ENCODE results near the gene RNF113B. TPM values are rescaled to one million over a fixed set of nuclear protein-coding genes. Genes with fewer than 3 reads are reported as not detected.

RNF113B gene
- total and polyA plus RNA-seq, 2 of the 13 experiments (the other 11 are each of a cell fraction or from before 2014, with no cell fraction given): not detected

DNA sequence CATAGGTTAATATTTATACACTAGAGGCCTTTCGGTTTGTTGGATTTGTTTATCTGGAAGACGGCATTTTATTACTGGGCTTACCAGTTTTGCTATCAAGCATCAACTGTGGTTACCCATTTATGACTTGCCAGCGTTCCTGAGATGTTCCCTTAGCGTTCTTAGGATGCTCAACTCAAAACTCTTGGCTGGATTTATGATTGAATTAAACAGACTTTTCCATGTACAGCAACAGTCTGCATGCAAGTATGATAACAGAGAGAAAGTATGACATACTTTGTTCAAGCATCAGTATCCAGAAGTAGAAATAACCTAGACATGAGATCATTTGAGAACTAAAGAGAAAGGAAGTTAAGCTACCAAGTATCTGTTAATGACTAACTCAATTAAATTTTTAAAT is 29.9 kb upstream of the RNF113B start (continued):
- TF ChIP-seq, protein P1, sequence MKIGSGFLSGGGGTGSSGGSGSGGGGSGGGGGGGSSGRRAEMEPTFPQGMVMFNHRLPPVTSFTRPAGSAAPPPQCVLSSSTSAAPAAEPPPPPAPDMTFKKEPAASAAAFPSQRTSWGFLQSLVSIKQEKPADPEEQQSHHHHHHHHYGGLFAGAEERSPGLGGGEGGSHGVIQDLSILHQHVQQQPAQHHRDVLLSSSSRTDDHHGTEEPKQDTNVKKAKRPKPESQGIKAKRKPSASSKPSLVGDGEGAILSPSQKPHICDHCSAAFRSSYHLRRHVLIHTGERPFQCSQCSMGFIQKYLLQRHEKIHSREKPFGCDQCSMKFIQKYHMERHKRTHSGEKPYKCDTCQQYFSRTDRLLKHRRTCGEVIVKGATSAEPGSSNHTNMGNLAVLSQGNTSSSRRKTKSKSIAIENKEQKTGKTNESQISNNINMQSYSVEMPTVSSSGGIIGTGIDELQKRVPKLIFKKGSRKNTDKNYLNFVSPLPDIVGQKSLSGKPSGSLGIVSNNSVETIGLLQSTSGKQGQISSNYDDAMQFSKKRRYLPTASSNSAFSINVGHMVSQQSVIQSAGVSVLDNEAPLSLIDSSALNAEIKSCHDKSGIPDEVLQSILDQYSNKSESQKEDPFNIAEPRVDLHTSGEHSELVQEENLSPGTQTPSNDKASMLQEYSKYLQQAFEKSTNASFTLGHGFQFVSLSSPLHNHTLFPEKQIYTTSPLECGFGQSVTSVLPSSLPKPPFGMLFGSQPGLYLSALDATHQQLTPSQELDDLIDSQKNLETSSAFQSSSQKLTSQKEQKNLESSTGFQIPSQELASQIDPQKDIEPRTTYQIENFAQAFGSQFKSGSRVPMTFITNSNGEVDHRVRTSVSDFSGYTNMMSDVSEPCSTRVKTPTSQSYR (CRISPR knock-in tag; IDR thresholded peaks at IDR 0.05; ENCODE audit: borderline replicate concordance): no peak
- no peak for TF ChIP-seq HDAC2 (CRISPR knock-in tag; IDR thresholded peaks at IDR 0.05)

DNA sequence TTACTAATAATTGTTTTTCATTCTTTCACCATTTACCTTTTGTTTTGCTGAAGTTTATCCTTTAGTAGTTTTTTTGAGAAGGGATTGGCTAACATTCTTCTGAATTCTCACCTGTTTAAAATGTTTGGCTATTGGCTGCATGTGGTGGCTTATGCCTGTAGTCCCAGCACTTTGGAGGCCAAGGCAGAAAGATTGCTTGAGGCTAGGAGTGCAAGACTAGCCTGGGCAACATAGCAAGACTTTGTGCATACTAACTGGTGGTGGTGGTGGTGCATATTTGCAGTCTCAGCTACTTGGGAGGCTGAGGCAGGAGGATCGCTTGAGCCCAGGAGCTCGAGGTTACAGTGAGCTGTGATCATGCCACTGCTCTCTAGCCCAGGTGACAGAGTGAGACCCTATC is 27.5 kb upstream of the RNF113B start:
- CTCF ChIA-PET (ENCODE audit: low intra/inter-chr PET ratio, low total read pairs): no interaction called here
- TF ChIP-seq, protein P2, sequence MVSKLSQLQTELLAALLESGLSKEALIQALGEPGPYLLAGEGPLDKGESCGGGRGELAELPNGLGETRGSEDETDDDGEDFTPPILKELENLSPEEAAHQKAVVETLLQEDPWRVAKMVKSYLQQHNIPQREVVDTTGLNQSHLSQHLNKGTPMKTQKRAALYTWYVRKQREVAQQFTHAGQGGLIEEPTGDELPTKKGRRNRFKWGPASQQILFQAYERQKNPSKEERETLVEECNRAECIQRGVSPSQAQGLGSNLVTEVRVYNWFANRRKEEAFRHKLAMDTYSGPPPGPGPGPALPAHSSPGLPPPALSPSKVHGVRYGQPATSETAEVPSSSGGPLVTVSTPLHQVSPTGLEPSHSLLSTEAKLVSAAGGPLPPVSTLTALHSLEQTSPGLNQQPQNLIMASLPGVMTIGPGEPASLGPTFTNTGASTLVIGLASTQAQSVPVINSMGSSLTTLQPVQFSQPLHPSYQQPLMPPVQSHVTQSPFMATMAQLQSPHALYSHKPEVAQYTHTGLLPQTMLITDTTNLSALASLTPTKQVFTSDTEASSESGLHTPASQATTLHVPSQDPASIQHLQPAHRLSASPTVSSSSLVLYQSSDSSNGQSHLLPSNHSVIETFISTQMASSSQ (IDR thresholded peaks at IDR 0.05; ENCODE audit: low read depth): no peak
- TF ChIP-seq, protein P2 (CRISPR knock-in tag; IDR thresholded peaks at IDR 0.05; ENCODE audit: borderline replicate concordance): no peak
- no peak for TF ChIP-seq RARG (CRISPR knock-in tag; IDR thresholded peaks at IDR 0.05; ENCODE audit: low read depth)
- TF ChIP-seq, protein P3, sequence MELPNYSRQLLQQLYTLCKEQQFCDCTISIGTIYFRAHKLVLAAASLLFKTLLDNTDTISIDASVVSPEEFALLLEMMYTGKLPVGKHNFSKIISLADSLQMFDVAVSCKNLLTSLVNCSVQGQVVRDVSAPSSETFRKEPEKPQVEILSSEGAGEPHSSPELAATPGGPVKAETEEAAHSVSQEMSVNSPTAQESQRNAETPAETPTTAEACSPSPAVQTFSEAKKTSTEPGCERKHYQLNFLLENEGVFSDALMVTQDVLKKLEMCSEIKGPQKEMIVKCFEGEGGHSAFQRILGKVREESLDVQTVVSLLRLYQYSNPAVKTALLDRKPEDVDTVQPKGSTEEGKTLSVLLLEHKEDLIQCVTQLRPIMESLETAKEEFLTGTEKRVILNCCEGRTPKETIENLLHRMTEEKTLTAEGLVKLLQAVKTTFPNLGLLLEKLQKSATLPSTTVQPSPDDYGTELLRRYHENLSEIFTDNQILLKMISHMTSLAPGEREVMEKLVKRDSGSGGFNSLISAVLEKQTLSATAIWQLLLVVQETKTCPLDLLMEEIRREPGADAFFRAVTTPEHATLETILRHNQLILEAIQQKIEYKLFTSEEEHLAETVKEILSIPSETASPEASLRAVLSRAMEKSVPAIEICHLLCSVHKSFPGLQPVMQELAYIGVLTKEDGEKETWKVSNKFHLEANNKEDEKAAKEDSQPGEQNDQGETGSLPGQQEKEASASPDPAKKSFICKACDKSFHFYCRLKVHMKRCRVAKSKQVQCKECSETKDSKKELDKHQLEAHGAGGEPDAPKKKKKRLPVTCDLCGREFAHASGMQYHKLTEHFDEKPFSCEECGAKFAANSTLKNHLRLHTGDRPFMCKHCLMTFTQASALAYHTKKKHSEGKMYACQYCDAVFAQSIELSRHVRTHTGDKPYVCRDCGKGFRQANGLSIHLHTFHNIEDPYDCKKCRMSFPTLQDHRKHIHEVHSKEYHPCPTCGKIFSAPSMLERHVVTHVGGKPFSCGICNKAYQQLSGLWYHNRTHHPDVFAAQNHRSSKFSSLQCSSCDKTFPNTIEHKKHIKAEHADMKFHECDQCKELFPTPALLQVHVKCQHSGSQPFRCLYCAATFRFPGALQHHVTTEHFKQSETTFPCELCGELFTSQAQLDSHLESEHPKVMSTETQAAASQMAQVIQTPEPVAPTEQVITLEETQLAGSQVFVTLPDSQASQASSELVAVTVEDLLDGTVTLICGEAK (IDR thresholded peaks at IDR 0.05): no peak
- TF ChIP-seq, protein P3 (CRISPR knock-in tag; IDR thresholded peaks at IDR 0.05): no peak

More for the DNA sequence above, 27.5 kb upstream of the RNF113B start:
- no peak for ATAC-seq
- H3K4me3 ChIP-seq (replicated peaks in 1 of 3; ENCODE audit: insufficient read depth in 1 of 3, low read depth in 2 of 3, low read length in 3 of 3): no peak overlapping the region
- intact Hi-C loops (cut with micrococcal nuclease; ENCODE audit: unreplicated experiment) (loop anchor here (10.0 kb wide), 1 partner anchor 640 kb away; no protein-coding TSS in a partner anchor), in situ Hi-C loops (cut with HindIII; ENCODE audit: extremely low pct_ligation_motif_present, low pct_unique_long_range_greater_than_20kb) (no loop called here)
- H3K9me3 ChIP-seq (ENCODE audit: low read length): peaks cover 28% of the 10 kb centered on the region; the same call in 1 of the 2 replicates
- POLR2A ChIA-PET: no interaction called here
- WGBS (ENCODE audit: low lambda C conversion rate): 100% methylated on average over 2 of the region's 2 CpGs
- peaks cover 94% of the 10 kb centered on the region for H3K79me2 ChIP-seq (ENCODE audit: insufficient read depth, low read length)
- no TSS peak for BruUV-seq (replicated peaks)
- no peak overlapping the region for H3K4me2 ChIP-seq (ENCODE audit: low read depth, low read length)
- H3K9ac ChIP-seq (ENCODE audit: insufficient read depth, low read depth, low read length): no peak overlapping the region
- peaks cover 7 to 26% of the 10 kb centered on the region in 2 experiments; a peak in 4 of 5 replicates for H3K36me3 ChIP-seq (replicated peaks in 1 of 2; ENCODE audit: control insufficient read depth in 1 of 2, insufficient read depth in 2 of 2, low read length in 2 of 2)
- FAIRE-seq: no peak
- no peak overlapping the region for H3K27ac ChIP-seq (ENCODE audit: extremely low read length, insufficient read depth, low read length)
- no peaks in the 10 kb centered on the region for H3K27me3 ChIP-seq (ENCODE audit: control insufficient read depth in 1 of 2, insufficient read depth in 2 of 2, low read length in 2 of 2)
- H2AFZ ChIP-seq (ENCODE audit: low read length): no peak overlapping the region
- no peak for DNase-seq (ENCODE audit: low spot score)
- H4K20me1 ChIP-seq (ENCODE audit: insufficient read depth, low read length): peaks cover 52% of the 10 kb centered on the region
- H3K4me1 ChIP-seq (ENCODE audit: insufficient read depth, low read length): peaks cover 64% of the 10 kb centered on the region
